Mucosa of descending colon (tissue), 3 donors: ENCODE results near the gene APOL4. TPM values are rescaled to one million over a fixed set of nuclear protein-coding genes. Genes with fewer than 3 reads are reported as not detected.
A peak's percentile ranks its signal among the peaks of the same experiment; 100 is the strongest.

Experiments
- ATAC-seq: fragments of 200-7000 bp; cut with Tn5 transposase; one replicate; pipeline ENCODE4 v1.9.1; 2020; ENCODE audit warnings: mild to moderate bottlenecking, moderate library complexity
- DNase-seq, 3 donors: peaks; one replicate each; pipeline ENCODE4 v3.0.0-alpha.2; 2020
- H3K36me3 ChIP-seq: fragments of 200-600 bp; one replicate; pipeline ENCODE4 v1.8.0; 2021; ENCODE audit warnings: low read depth, mild to moderate bottlenecking
- H3K4me1 ChIP-seq: fragments of 200-600 bp; one replicate; pipeline ENCODE4 v1.8.0; 2021; ENCODE audit warnings: low read depth, mild to moderate bottlenecking
- H3K4me3 ChIP-seq: fragments of 200-600 bp; one replicate; pipeline ENCODE4 v1.8.0; 2021; ENCODE audit warnings: mild to moderate bottlenecking
- H3K9me3 ChIP-seq: fragments of 200-600 bp; one replicate; pipeline ENCODE4 v1.8.0; 2021; ENCODE audit warnings: mild to moderate bottlenecking
- intact Hi-C, 2 donors: fragments of 100-400 bp; cut with DNase I in 1 of 2; cut with micrococcal nuclease in 1 of 2; formaldehyde crosslinking; loops; one replicate each; pipeline versions ENCODE4 v1.11.0 to v1.11.1; 2022; cut with DNase I, micrococcal nuclease
- total RNA-seq, 3 donors: library from RNA; stranded (reverse); fragmentation: NEBNext Ultra II Directional in 2 of 3; extraction: Animal tissue kit (Norgen Biotek cat#: 25700) in 2 of 3; gene quantifications; one replicate each; pipeline versions ENCODE4 v1.2.1 to v1.2.4, GENCODE V29; 2021 to 2023
- TF ChIP-seq, protein P1 (sequence below): fragments of 200-600 bp; IDR thresholded peaks from one replicate; pipeline ENCODE4 v1.8.0; 2022; ENCODE audit warnings: antibody characterized with exemption, mild to moderate bottlenecking
- donor health status: DM: no; HTN: no; CAD: no; lungs with moderate emphysema.
- donor health status: DM: no; HTN: no; CAD: no.
- donor health status: DM: no; HTN: yes; CAD: no.

The APOL4 gene
- total RNA-seq, 3 donors from 2014 or later: 1.7 to 4.3 (median 2.7) TPM

GRCh38 chr22:36238373-36239149 lies 37.0 kb upstream of the APOL4 start:
- ATAC-seq: peak; percentile 65
- intact Hi-C loops: no loop called here
- Histone ChIP-seq H3K4me1 (peaks cover 15% of the 10 kb centered on the region), H3K9me3 (no peaks in the 10 kb centered on the region), H3K36me3 (no peaks in the 10 kb centered on the region), H3K4me3 (peak overlapping the region; percentile 44)
- DNase-seq: peak; percentile 57 to 65 (median 64)
- TF ChIP-seq, protein P1, sequence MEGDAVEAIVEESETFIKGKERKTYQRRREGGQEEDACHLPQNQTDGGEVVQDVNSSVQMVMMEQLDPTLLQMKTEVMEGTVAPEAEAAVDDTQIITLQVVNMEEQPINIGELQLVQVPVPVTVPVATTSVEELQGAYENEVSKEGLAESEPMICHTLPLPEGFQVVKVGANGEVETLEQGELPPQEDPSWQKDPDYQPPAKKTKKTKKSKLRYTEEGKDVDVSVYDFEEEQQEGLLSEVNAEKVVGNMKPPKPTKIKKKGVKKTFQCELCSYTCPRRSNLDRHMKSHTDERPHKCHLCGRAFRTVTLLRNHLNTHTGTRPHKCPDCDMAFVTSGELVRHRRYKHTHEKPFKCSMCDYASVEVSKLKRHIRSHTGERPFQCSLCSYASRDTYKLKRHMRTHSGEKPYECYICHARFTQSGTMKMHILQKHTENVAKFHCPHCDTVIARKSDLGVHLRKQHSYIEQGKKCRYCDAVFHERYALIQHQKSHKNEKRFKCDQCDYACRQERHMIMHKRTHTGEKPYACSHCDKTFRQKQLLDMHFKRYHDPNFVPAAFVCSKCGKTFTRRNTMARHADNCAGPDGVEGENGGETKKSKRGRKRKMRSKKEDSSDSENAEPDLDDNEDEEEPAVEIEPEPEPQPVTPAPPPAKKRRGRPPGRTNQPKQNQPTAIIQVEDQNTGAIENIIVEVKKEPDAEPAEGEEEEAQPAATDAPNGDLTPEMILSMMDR: no peak

- peaks cover 15% of the 10 kb centered on the region for H3K4me1 ChIP-seq
- DNase-seq (peak in 1 of 3 donors; percentile 31), ATAC-seq (peak; percentile 38)
- no peak overlapping the region for H3K4me3 ChIP-seq
- H3K9me3 ChIP-seq: no peaks in the 10 kb centered on the region
- intact Hi-C loops: no loop called here
- H3K36me3 ChIP-seq: no peaks in the 10 kb centered on the region
- TF ChIP-seq, protein P1: no peak
Measured at GRCh38 chr22:36237462-36238372, 36.1 kb upstream of the APOL4 start.

DNA sequence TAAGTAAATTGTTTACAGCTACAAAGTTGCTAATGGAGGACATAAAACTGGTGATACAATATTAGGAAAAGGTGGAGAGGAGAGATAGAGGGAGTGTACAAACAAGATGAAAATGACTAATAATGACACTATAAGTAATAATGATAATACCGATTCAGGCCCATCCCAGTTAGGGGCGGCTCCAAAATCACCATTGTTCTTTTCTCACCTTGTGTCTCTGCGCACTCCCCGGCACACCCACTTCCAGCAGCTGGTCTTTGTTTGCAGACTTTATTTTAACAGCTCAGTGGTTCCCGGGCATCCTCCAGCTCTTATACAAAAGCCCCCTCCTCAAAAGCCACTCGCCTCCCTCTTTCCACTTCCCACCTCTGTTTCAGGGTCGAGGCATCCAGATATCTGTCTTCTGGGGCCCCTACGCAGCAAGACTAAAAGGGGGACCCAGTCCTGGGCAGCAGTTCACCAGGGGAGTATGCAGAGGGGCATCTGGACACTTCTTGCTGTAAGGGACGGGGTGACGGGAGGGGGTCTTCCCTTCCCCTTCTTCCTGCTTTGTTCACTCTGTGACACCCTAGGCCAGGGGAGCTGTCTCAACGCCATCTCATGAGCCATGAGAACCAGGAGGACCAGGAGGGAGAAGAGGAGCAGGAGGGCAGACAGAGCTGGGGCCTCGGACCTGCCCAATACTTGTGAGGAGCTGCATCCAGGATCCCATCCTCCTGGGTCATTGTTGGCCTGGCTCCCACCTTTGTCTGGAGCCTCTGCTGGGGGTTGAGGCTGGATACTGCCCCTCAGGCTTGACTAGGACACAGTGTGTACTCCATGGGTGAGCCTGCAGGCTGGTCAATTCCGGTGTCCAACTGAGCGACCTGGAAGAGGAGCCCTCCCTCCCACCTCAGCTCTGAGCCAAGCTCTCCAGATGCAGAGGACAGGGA lies 35.0 kb upstream of the APOL4 start:
- DNase-seq: no peak
- peaks cover 15% of the 10 kb centered on the region for H3K4me1 ChIP-seq

GRCh38 chr22:36235585-36235984 lies 34.0 kb upstream of the APOL4 start:
- intact Hi-C loops: no loop called here

More for the DNA sequence above, 35.0 kb upstream of the APOL4 start:
- no peaks in the 10 kb centered on the region for H3K9me3 ChIP-seq
- TF ChIP-seq, protein P1: no peak
- H3K36me3 ChIP-seq: no peaks in the 10 kb centered on the region
- ATAC-seq: no peak
- no peak overlapping the region for H3K4me3 ChIP-seq
- intact Hi-C loops: no loop called here

More at GRCh38 chr22:36235585-36235984, 34.0 kb upstream of the APOL4 start:
- TF ChIP-seq, protein P1: no peak
- no peak for DNase-seq
- no peak for ATAC-seq
- Histone ChIP-seq H3K4me1 (peaks cover 15% of the 10 kb centered on the region), H3K4me3 (no peak overlapping the region), H3K9me3 (no peaks in the 10 kb centered on the region), H3K36me3 (no peaks in the 10 kb centered on the region)
